Suprapubic skin (tissue), 3 donors: ENCODE data around the gene FRMD1.

ENCODE experiments used
- CTCF ChIP-seq, 2 donors: fragments of 200-600 bp in 1 of 2; fragments of 450-650 bp in 1 of 2; sonication (generic) in 1 of 2; IDR thresholded peaks; one replicate each; pipeline ENCODE4 v1.5.1; 2016 to 2019; ENCODE audit warnings: antibody characterized with exemption in 2 of 2, mild to moderate bottlenecking in 1 of 2, moderate library complexity in 1 of 2
- EP300 ChIP-seq: sonication (generic); formaldehyde crosslinking; IDR thresholded peaks from one replicate; pipeline ENCODE4 v1.6.1; 2017; ENCODE audit warnings: antibody characterized with exemption
- POLR2A ChIP-seq, 2 donors: fragments of 450-650 bp; IDR thresholded peaks; one replicate each; pipeline ENCODE4 v1.6.1; 2017; ENCODE audit warnings: antibody characterized with exemption in 2 of 2, mild to moderate bottlenecking in 2 of 2, moderate library complexity in 2 of 2

GRCh38 chr6:168096271-168096764 is 17.3 kb upstream of the FRMD1 start:
- TF ChIP-seq POLR2A (IDR thresholded peaks at IDR 0.05): no peak
- TF ChIP-seq EP300: no peak
- no peak for TF ChIP-seq CTCF (IDR thresholded peaks at IDR 0.05)
